ENCODE results near the gene OR4K2. TPM values are rescaled to one million over a fixed set of nuclear protein-coding genes. Genes with fewer than 3 reads are reported as not detected.

Gene OR4K2
- total and polyA plus RNA-seq, 12 donors, result not detected

- Histone ChIP-seq H3K9me3 (replicated peaks in 1 of 3) (peaks cover 0 to 6% (median 0%) of the 10 kb centered on the region in 3 donors), H3K27me3 (no peaks in the 10 kb centered on the region), H3K4me3 (no peak overlapping the region), H3K4me1 (replicated peaks in 1 of 2) (no peaks in the 10 kb centered on the region), H3K36me3 (replicated peaks in 1 of 2) (no peaks in the 10 kb centered on the region), H3K27ac (no peak overlapping the region)
- intact Hi-C loops (cut with DNase I), result no loop called here
- WGBS, 4 donors, result 50 to 76% (median 66%) methylated on average over 2 to 3 of the region's 3 CpGs
- DNase-seq, result no peak
- TF ChIP-seq CTCF (IDR thresholded peaks at IDR 0.05), result no peak
- no peak for TF ChIP-seq POLR2A (IDR thresholded peaks at IDR 0.05)
Measured at GRCh38 chr14:19900999-19901398, 26.1 kb downstream of the OR4K2 start.

- H3K27me3 ChIP-seq, result no peaks in the 10 kb centered on the region
- DNase-seq, result no peak
- intact Hi-C loops (cut with DNase I), result no loop called here
- H3K4me1 ChIP-seq (replicated peaks in 1 of 2), result no peaks in the 10 kb centered on the region
- H3K27ac ChIP-seq, result no peak overlapping the region
- no peaks in the 10 kb centered on the region for H3K36me3 ChIP-seq (replicated peaks in 1 of 2)
- TF ChIP-seq POLR2A (IDR thresholded peaks at IDR 0.05), result no peak
- TF ChIP-seq CTCF (IDR thresholded peaks at IDR 0.05), result no peak
- H3K9me3 ChIP-seq (replicated peaks in 1 of 3), result no peaks in the 10 kb centered on the region
- 67 to 75% (median 73%) methylated on average over 4 of the region's 4 CpGs for WGBS, 4 donors
- H3K4me3 ChIP-seq, result no peak overlapping the region
Measured at GRCh38 chr14:19902409-19902808, 27.5 kb downstream of the OR4K2 start.

GRCh38 chr14:19906665-19907064, 31.7 kb downstream of the OR4K2 start:
- no peaks in the 10 kb centered on the region for H3K36me3 ChIP-seq (replicated peaks in 1 of 2)
- no peak overlapping the region for H3K4me3 ChIP-seq
- H3K27me3 ChIP-seq, result no peaks in the 10 kb centered on the region
- no peak overlapping the region for H3K27ac ChIP-seq
- intact Hi-C loops (cut with DNase I), result no loop called here
- DNase-seq, result no peak
- no peaks in the 10 kb centered on the region for H3K9me3 ChIP-seq (replicated peaks in 1 of 3)
- no peaks in the 10 kb centered on the region for H3K4me1 ChIP-seq (replicated peaks in 1 of 2)
- TF ChIP-seq CTCF (IDR thresholded peaks at IDR 0.05) (no peak), POLR2A (IDR thresholded peaks at IDR 0.05) (no peak)

GRCh38 chr14:19911114-19911513, 36.2 kb downstream of the OR4K2 start:
- H3K4me1 ChIP-seq (replicated peaks in 1 of 2), result no peaks in the 10 kb centered on the region
- no peak overlapping the region for H3K4me3 ChIP-seq
- H3K27me3 ChIP-seq, result no peaks in the 10 kb centered on the region
- H3K36me3 ChIP-seq (replicated peaks in 1 of 2), result no peaks in the 10 kb centered on the region
- DNase-seq, result no peak
- TF ChIP-seq CTCF (IDR thresholded peaks at IDR 0.05) (no peak), POLR2A (IDR thresholded peaks at IDR 0.05) (no peak)
- no peak overlapping the region for H3K27ac ChIP-seq
- no peaks in the 10 kb centered on the region for H3K9me3 ChIP-seq (replicated peaks in 1 of 3)
- intact Hi-C loops (cut with DNase I), result no loop called here
- WGBS, 4 donors, result 36 to 58% (median 45%) methylated on average over 3 of the region's 3 CpGs

Data from adrenal gland (tissue), 12 donors.